Measurements from ENCODE around the gene KIF5A. TPM values are rescaled to one million over a fixed set of nuclear protein-coding genes. Genes with fewer than 3 reads are reported as not detected.
"Not testable (repeated sequence)": the region's sequence is repeated elsewhere in the genome, so short reads cannot be mapped to it uniquely, and the experiment has no call there.

KIF5A gene
- total and polyA plus RNA-seq, 2 of the 13 experiments (the other 11 are each of a cell fraction or from before 2014, with no cell fraction given): 1.6 to 11.9 TPM

- in situ Hi-C loops (cut with HindIII; ENCODE audit: extremely low pct_ligation_motif_present, low pct_unique_long_range_greater_than_20kb); H3K4me2 ChIP-seq (ENCODE audit: low read depth, low read length); CTCF ChIA-PET (ENCODE audit: low intra/inter-chr PET ratio, low total read pairs); intact Hi-C loops (cut with micrococcal nuclease; ENCODE audit: unreplicated experiment); H2AFZ ChIP-seq (ENCODE audit: low read length); H3K27ac ChIP-seq (ENCODE audit: extremely low read length, insufficient read depth, low read length); H3K4me1 ChIP-seq (ENCODE audit: insufficient read depth, low read length); POLR2A ChIA-PET; H3K4me3 ChIP-seq (replicated peaks in 1 of 3; ENCODE audit: insufficient read depth in 1 of 3, low read depth in 2 of 3, low read length in 3 of 3); H4K20me1 ChIP-seq (ENCODE audit: insufficient read depth, low read length); FAIRE-seq; ATAC-seq; BruUV-seq (replicated peaks); H3K9ac ChIP-seq (ENCODE audit: insufficient read depth, low read depth, low read length); H3K79me2 ChIP-seq (ENCODE audit: insufficient read depth, low read length); H3K9me3 ChIP-seq (ENCODE audit: low read length); H3K27me3 ChIP-seq (ENCODE audit: control insufficient read depth in 1 of 2, insufficient read depth in 2 of 2, low read length in 2 of 2); DNase-seq (ENCODE audit: low spot score): not testable (repeated sequence)
- peaks cover 24 to 62% of the 10 kb centered on the region in 2 experiments; a peak in 4 of 5 replicates for H3K36me3 ChIP-seq (replicated peaks in 1 of 2; ENCODE audit: control insufficient read depth in 1 of 2, insufficient read depth in 2 of 2, low read length in 2 of 2)
- no CpG with 5 or more reads among the region's 28 CpGs for WGBS (ENCODE audit: low lambda C conversion rate)
These were observed 42.0 kb upstream of the KIF5A start for GRCh38 chr12:57507796-57508195.

DNA sequence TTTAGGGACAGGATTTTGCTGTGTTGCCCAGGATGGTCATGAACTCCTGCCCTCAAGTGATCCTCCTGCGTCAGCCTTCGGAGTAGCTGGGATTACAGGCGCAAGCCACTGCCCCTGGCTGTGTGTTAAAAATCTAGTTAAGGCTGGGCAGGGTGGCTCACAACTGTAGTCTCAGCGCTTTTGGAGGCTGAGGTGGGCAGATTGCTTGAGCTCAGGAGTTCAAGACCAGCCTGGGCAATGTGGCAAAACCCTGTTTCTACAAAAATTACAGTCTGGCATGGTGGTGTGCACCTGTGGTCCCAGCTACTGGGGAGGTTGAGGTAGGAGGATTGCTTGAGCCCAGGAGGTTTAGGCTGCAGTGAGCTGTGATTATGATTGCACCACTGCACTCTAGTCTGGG lies 38.7 kb upstream of the KIF5A start:
- intact Hi-C loops (cut with micrococcal nuclease; ENCODE audit: unreplicated experiment): no loop called here
- Histone ChIP-seq H3K9me3 (ENCODE audit: low read length) (no peaks in the 10 kb centered on the region), H3K4me3 (replicated peaks in 1 of 3; ENCODE audit: insufficient read depth in 1 of 3, low read depth in 2 of 3, low read length in 3 of 3) (no peak overlapping the region), H3K4me1 (ENCODE audit: insufficient read depth, low read length) (no peaks in the 10 kb centered on the region), H3K4me2 (ENCODE audit: low read depth, low read length) (no peak overlapping the region), H3K27ac (ENCODE audit: extremely low read length, insufficient read depth, low read length) (no peak overlapping the region), H3K9ac (ENCODE audit: insufficient read depth, low read depth, low read length) (no peak overlapping the region), H3K36me3 (replicated peaks in 1 of 2; ENCODE audit: control insufficient read depth in 1 of 2, insufficient read depth in 2 of 2, low read length in 2 of 2) (peaks cover 22 to 68% of the 10 kb centered on the region in 2 experiments), H3K79me2 (ENCODE audit: insufficient read depth, low read length) (no peaks in the 10 kb centered on the region), H2AFZ (ENCODE audit: low read length) (no peak overlapping the region), H3K27me3 (ENCODE audit: control insufficient read depth in 1 of 2, insufficient read depth in 2 of 2, low read length in 2 of 2) (no peaks in the 10 kb centered on the region), H4K20me1 (ENCODE audit: insufficient read depth, low read length) (no peaks in the 10 kb centered on the region; the same call in 1 of the 2 replicates)
- DNase-seq (ENCODE audit: low spot score) (no peak), FAIRE-seq (no peak), ATAC-seq (no peak)
- no TSS peak for BruUV-seq (replicated peaks)
- POLR2A ChIA-PET: interaction anchor here (0.7 to 2.5 kb wide), 2 partner anchors 9 to 216 kb away, joined by 3 to 12 read pairs; partner anchors contain the start of gene DDIT3
- WGBS (ENCODE audit: low lambda C conversion rate): 96% methylated on average over 4 of the region's 4 CpGs
- in situ Hi-C loops (cut with HindIII; ENCODE audit: extremely low pct_ligation_motif_present, low pct_unique_long_range_greater_than_20kb): no loop called here
- TF ChIP-seq ZNF891 (CRISPR knock-in tag; IDR thresholded peaks at IDR 0.05) (no peak), ZNF205 (CRISPR knock-in tag; IDR thresholded peaks at IDR 0.05) (no peak), ZBTB1 (CRISPR knock-in tag; IDR thresholded peaks at IDR 0.05; ENCODE audit: borderline replicate concordance) (no peak), ARNTL (CRISPR knock-in tag; IDR thresholded peaks at IDR 0.05) (no peak)
- CTCF ChIA-PET (ENCODE audit: low intra/inter-chr PET ratio, low total read pairs): no interaction called here
